Left lung (tissue), 10 donors: ENCODE measurements around the gene SMARCD3. TPM values are rescaled to one million over a fixed set of nuclear protein-coding genes. Genes with fewer than 3 reads are reported as not detected.
A peak's percentile ranks its signal among the peaks of the same experiment; 100 is the strongest.

Experiments
- ATAC-seq: fragments of 200-7000 bp; cut with Tn5 transposase; one replicate; pipeline ENCODE4 v1.9.1; 2020; ENCODE audit warnings: moderate library complexity
- DNase-seq, 4 donors: peaks; one replicate each; pipeline ENCODE4 v3.0.0-alpha.2; 2013 to 2020
- H3K27ac ChIP-seq, 2 donors: fragments of 200-600 bp; sonication (generic) in 1 of 2; one replicate each; pipeline versions ENCODE4 v1.5.0 to v1.8.0; 2020 to 2021
- H3K27me3 ChIP-seq, 2 donors: fragments of 200-600 bp; sonication (generic) in 1 of 2; one replicate each; pipeline versions ENCODE4 v1.5.0 to v1.8.0; 2020 to 2021
- H3K36me3 ChIP-seq, 2 donors: fragments of 200-600 bp; sonication (generic) in 1 of 2; one replicate each; pipeline versions ENCODE4 v1.5.0 to v1.8.0; 2020 to 2021
- H3K4me1 ChIP-seq, 2 donors: fragments of 200-600 bp; one replicate each; pipeline ENCODE4 v1.8.0; 2021
- H3K4me3 ChIP-seq, 2 donors: fragments of 200-600 bp; sonication (generic) in 1 of 2; one replicate each; pipeline versions ENCODE4 v1.5.0 to v1.8.0; 2020 to 2021; ENCODE audit warnings: mild to moderate bottlenecking in 1 of 2
- H3K9me3 ChIP-seq, 2 donors: fragments of 200-600 bp; sonication (generic) in 1 of 2; one replicate each; pipeline versions ENCODE4 v1.5.0 to v1.8.0; 2020 to 2021
- intact Hi-C, 2 donors: fragments of 100-400 bp; cut with DNase I; formaldehyde crosslinking; loops; one replicate each; pipeline versions ENCODE4 v1.11.2 to v1.14.2; 2022
- polyA plus RNA-seq, 6 donors: library from polyadenylated mRNA; unstranded; fragments of 120-200 nt; gene quantifications; one replicate each; pipeline ENCODE4 v1.2.1, GENCODE V29; 2013; ENCODE audit not compliant: insufficient read length in 6 of 6
- total RNA-seq, 2 donors: library from RNA; stranded (reverse); fragmentation: NEBNext Ultra II Directional; extraction: Animal tissue kit (Norgen Biotek cat#: 25700); gene quantifications; one replicate each; pipeline ENCODE4 v1.2.1, GENCODE V29; 2021
- TF ChIP-seq, protein P1 (sequence below), 2 donors: fragments of 200-600 bp; sonication (generic) in 1 of 2; IDR thresholded peaks; one replicate each; pipeline versions ENCODE4 v1.5.0 to v1.8.0; 2021; ENCODE audit warnings: antibody characterized with exemption in 2 of 2
- donor health status: DM: no; HTN: yes; CAD: no.
- donor health status: DM: no; HTN: no; CAD: no.

Gene SMARCD3
- total and polyA plus RNA-seq, 8 donors = 45.5 to 130 (median 95.3) TPM

DNA sequence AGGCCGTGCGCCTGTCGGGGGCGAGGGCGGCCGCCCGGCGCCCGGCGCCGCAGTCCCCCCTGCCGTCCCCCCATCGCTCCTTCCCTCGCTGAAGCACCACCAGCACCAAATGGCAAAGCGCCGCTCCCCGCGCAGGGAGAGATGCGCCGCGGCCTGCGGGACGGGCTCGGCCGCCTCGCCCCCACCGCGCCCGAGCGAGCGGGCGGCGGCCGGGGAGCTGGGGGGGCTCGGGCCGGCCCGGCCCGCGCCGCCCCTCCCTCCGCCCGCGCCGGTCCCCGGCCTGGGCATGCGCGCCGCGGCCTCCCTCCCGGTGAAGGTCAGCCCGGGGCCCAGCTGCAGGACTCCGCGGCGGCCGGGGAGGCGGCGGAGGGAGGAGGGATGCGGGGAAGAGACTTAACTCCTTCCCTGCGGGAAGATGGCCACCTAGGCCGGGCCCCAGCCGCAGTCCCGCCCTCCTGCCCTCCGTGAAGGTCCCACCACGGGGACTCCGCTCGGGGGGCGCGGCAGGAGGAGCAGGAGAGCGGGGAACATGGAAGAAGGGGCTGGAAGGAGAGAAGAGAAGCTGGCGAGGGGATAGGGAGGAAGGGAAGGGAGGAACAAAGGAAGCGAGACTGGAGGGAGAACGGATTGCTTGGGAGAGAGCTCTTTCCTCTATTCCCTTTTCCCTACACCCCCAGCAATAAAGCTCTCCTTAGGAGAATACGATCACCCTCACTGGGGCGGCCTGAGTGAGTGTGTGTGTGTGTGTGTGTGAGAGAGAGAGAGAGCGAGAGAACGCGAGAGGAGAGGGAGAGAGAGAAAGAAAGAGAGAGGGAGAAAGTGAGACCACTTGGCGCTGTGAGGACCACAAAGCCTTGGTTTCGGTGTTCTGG is 3.4 kb upstream of the SMARCD3 start:
- intact Hi-C loops = no loop called here
- Histone ChIP-seq H3K27ac (peak overlapping the region; percentile 61 to 90), H3K4me1 (peaks cover 10 to 55% of the 10 kb centered on the region in 2 donors), H3K36me3 (no peaks in the 10 kb centered on the region), H3K9me3 (no peaks in the 10 kb centered on the region), H3K4me3 (peak overlapping the region; percentile 46 to 53), H3K27me3 (peaks cover 0 to 83% of the 10 kb centered on the region in 2 donors)
- DNase-seq = peak; percentile 67 to 88 (median 84)
- TF ChIP-seq, protein P1, sequence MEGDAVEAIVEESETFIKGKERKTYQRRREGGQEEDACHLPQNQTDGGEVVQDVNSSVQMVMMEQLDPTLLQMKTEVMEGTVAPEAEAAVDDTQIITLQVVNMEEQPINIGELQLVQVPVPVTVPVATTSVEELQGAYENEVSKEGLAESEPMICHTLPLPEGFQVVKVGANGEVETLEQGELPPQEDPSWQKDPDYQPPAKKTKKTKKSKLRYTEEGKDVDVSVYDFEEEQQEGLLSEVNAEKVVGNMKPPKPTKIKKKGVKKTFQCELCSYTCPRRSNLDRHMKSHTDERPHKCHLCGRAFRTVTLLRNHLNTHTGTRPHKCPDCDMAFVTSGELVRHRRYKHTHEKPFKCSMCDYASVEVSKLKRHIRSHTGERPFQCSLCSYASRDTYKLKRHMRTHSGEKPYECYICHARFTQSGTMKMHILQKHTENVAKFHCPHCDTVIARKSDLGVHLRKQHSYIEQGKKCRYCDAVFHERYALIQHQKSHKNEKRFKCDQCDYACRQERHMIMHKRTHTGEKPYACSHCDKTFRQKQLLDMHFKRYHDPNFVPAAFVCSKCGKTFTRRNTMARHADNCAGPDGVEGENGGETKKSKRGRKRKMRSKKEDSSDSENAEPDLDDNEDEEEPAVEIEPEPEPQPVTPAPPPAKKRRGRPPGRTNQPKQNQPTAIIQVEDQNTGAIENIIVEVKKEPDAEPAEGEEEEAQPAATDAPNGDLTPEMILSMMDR (IDR thresholded peaks at IDR 0.05) = no peak
- peak; percentile 62 for ATAC-seq

DNA sequence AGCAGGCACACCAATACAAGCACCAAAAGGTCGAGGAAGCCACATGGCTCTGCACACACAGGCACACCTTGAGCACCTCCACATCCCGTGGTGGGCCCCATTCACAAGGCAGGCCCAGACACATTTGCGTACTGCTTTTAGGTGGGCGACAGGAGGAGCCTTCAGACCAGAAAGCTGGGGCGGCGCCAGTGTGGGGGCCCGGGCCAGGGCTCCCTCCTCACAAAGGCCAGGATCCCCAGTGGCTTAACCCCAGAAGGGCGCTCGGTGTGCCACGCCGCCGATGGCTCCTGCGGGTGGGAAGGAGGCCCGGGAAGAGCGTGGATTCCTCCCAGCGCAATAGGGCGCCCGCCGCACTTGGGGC is 2.8 kb upstream of the SMARCD3 start:
- ATAC-seq = no peak
- intact Hi-C loops = no loop called here
- DNase-seq = peak in 1 of 4 donors; percentile 50

DNA sequence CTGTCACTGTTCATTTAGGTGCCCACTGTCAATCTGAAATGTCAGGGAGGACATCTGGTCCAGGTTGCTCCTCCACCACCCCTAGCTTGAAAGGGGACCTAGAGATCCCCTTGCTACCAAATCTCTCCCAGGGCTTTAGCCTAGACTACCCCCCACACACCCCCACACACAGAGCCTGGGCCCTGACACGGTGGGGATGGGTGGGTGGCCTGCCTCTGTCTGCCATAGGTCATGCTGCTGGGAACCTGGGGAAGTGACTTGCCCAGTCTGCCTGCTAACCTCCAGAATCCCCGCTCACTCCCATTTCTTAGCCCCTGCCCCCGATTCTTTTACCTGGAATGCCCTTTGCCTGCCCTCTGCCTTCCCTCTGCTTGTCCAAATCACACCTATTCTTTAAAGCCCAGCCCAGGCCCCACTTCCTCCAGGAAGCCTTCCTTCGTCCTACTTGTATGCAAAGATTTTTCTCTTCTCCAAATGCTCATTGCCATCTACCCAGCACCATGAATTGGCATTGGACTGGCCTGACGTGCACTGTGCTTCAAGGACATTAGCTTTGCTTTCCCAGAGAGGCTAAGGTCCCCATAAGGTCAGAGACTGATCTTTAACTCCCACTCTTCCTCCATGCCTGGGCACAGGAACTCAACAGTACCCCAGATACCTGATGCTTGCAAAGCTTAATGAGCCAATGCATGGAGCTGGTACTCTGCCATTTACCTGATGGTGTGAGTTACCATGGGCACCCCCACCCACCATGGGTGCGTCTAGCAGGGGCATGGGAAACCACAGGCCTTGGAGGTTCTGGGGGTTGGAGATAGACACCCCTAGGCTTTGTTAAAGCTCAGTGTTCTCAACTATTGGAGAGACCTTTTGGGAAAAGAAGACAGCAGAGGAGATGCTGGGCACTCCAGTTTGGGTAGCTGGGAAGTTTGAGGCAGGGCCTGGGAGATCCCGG is 2.0 kb upstream of the SMARCD3 start:
- Histone ChIP-seq H3K27me3 (peaks cover 4 to 96% of the 10 kb centered on the region in 2 donors), H3K36me3 (no peaks in the 10 kb centered on the region), H3K27ac (peak overlapping the region in 1 of 2 donors; percentile 59), H3K9me3 (no peaks in the 10 kb centered on the region), H3K4me3 (peak overlapping the region in 1 of 2 donors; percentile 38), H3K4me1 (peaks cover 15 to 70% of the 10 kb centered on the region in 2 donors)
- ATAC-seq = no peak
- TF ChIP-seq, protein P1 (IDR thresholded peaks at IDR 0.05) = no peak
- DNase-seq = peak in 1 of 4 donors; percentile 31
- intact Hi-C loops = no loop called here

More for the DNA sequence above, 2.8 kb upstream of the SMARCD3 start:
- H3K9me3 ChIP-seq = no peaks in the 10 kb centered on the region
- peak overlapping the region; percentile 58 to 59 for H3K27ac ChIP-seq
- H3K27me3 ChIP-seq = peaks cover 0 to 89% of the 10 kb centered on the region in 2 donors
- peak overlapping the region; percentile 38 to 46 for H3K4me3 ChIP-seq
- peaks cover 10 to 61% of the 10 kb centered on the region in 2 donors for H3K4me1 ChIP-seq
- H3K36me3 ChIP-seq = no peaks in the 10 kb centered on the region
- TF ChIP-seq, protein P1 (IDR thresholded peaks at IDR 0.05) = no peak

DNA sequence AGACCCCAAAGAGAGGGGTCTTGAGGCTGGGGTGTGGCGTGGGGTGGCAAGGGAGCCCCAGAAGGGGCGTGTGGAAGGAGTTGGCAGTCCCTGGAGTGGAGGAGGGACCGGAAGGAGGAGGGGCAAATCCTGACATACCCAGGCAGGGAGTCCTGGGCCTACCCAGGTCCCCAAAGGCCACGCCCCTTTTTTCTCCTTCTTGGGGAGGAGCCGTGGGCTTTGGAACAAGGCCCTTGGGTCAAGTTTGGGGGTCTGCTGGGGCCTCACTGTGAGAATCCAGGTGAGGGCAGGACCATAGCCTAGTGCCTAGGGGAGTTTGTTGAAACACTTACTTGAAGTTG is 1.2 kb upstream of the SMARCD3 start:
- H3K27ac ChIP-seq = peak overlapping the region; percentile 80 to 89
- no peaks in the 10 kb centered on the region for H3K9me3 ChIP-seq
- H3K4me1 ChIP-seq = peaks cover 22 to 77% of the 10 kb centered on the region in 2 donors
- TF ChIP-seq, protein P1 (IDR thresholded peaks at IDR 0.05) = no peak
- H3K36me3 ChIP-seq = no peaks in the 10 kb centered on the region
- intact Hi-C loops = loop anchor here in 1 of 2 donors (10.0 kb wide), 1 partner anchor 55 kb away; no protein-coding TSS in a partner anchor
- H3K4me3 ChIP-seq = peak overlapping the region; percentile 49 to 64
- peaks cover 11 to 98% of the 10 kb centered on the region in 2 donors for H3K27me3 ChIP-seq
- ATAC-seq (peak; percentile 49), DNase-seq (peak in 3 of 4 donors; percentile 59 to 88 (median 72))
